AG09319 (cell line): ENCODE measurements around the gene ACOX2.

Experiments used
- DNase-seq: peaks from one replicate; pipeline ENCODE4 v3.0.0-alpha.2; 2010; ENCODE audit warnings: low read depth; ENCODE audit errors: extremely low read depth
- CTCF ChIP-seq: IDR thresholded peaks from 2 replicates; pipeline ENCODE4 v1.5.1; 2011; ENCODE audit warnings: low read depth, mild to moderate bottlenecking, inconsistent platforms, low read length, moderate library complexity

ACOX2 gene

DNA sequence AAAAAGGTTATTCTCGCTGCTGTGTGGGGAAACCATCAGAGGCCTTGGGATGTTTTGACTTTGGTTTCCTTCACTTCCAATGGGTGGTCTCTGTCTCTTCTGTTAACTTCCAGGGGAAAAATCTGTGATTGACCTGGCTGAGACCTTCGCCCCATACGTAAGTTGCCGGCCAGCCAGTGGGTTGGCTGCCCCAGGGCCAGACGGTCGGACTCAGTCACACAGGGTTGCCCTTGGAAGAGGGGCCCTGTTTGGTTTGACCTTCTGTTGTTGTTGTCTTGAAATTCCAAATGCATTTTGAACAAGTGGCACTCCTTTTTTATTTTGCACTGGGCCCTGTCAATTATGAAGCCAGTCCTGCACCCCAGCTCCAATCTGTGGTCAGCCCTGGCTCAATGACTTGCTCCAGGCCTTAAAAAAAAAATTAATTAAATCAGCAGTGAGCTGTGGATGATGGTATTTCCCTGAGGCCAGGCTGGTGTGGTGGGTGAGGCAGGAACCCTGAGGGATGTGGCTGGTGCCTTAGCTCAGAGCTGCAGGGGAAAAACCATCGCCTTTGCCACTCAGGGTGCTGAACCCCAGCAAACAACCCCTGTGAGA, 35.7 kb upstream of the ACOX2 start:
- no peak for DNase-seq
- TF ChIP-seq CTCF, result no peak

- no peak for TF ChIP-seq CTCF
- no peak for DNase-seq
Observed at GRCh38 chr3:58572013-58572633, 35.1 kb upstream of the ACOX2 start.

DNA sequence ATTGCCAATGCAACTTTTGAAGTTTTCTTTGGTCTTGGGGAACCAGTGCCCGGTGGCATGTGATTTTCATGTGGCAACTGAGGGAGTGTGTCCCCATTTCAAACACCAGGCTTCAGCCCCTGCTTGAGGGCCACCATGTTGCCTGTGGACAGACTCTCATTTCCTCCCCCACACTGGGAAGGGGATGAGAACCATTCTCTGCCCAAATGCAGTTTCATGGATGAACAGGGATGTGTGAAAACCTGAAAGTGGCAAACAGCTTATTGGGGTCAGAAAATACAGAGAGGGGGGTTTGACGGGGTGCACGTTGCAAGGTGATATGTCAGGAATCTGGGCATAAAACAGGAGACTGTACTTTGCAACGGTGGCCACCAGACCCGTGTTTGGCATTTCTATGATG, 33.9 kb upstream of the ACOX2 start:
- TF ChIP-seq CTCF, result no peak

DNA sequence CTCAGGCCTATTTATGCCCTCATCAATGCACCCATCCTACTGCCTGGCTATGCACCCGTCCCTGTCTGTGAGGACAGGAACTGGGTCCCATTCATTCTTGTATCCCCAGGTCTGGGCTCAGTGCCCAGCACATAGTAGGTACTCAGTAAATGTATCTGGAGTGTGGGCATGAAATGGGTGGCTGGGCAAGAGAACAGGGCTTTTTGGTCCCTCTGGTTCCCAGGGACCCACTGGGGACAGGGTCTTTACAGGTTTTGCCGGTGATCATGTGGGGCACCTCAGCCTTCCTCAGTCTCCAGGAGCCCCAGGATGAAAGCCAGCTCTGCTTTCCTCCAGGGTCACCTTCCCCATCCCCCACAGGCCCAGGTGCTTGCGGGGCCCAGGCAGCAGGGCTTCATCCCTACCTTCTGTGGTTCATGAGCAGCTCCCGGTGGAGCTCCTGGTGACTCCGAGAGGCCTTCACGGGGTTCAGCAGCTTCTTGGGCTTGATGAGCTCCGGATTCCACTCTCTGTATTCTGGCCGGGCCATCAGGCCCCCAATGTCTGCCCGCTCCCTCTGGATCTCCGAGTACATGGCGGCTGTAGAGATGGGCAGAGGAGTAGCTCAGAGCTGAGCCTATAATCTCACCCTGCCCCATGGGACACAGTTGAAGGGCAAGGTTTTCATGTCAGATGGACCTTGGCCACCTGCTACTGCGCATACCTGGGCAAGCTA, 32.5 kb upstream of the ACOX2 start:
- DNase-seq, result no peak
- no peak for TF ChIP-seq CTCF

More for the DNA sequence above, 33.9 kb upstream of the ACOX2 start:
- DNase-seq, result no peak

DNA sequence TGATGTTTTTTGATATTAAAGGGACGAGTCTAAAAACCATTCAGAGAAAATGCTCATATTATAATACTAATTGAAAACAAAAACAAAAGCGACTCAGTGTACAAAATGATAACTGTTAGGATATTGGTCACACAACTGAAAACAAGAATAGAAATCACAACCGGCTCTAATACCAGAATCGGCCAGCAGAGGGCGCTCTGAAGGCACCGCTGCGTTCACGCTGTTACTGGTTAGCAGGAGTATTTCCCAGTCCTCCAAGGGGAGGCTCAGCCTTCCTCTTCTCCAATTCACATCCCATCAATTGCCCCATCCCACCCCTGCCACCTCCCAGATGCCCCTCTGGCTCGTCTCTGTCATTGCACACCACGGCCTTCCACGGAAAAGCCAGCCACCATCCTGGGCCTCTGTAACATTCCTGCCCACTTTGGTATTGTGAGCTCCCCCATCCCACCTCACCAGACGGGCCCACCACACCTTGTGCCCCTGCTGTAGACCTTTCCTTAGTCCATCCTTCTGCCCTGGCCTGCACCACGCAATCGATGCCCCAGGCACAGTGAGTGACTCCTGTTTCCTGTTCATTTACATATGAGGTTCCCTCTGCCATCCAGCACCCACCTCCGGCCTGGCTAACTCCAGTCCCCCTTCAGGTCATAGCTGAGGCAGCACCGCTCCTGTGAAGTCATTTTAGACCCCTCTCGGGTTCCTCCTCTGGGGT, 31.7 kb upstream of the ACOX2 start:
- TF ChIP-seq CTCF, result peak; percentile 83
- DNase-seq, result no peak

- no peak for TF ChIP-seq CTCF
- DNase-seq, result no peak
Observed at GRCh38 chr3:58567251-58567515, 30.2 kb upstream of the ACOX2 start.
